ENCODE measurements around the gene ABCE1.

The ABCE1 gene

DNA sequence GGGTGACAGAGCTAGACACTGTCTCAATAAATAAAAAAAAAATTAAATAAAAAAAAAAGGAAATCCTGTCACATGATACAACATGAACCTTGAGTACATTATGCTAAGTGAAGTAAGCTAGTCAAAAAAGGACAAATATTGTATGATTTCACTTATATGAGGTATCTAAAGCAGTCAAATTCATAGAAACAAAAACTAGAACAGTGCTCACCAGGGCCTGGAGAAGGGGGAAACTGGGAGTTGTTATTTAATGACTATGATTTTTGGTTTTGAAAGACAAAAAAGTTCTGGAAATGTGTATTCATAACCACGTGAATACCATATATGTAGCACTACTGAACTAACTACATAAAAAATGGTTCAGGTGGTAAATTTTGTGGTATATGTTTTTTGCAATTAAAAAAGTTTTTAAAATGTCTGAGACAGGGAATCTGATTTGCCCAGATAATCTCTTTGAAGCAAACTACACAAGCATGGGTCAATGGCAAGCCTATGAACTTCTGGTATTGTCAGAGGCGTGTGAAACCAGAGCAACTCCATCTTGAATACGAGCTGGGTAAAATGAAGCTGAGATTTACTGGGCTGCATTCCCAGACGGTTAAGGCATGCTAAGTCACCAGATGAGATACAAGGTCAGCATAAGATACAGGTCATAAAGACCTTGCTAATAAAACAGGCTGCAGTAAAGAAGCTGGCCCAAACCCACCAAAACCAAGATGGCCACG lies 42.4 kb upstream of the ABCE1 start:
- no peak overlapping the region for H3K27ac ChIP-seq (ENCODE audit: low read depth, low read length)
- TF ChIP-seq, protein P1, sequence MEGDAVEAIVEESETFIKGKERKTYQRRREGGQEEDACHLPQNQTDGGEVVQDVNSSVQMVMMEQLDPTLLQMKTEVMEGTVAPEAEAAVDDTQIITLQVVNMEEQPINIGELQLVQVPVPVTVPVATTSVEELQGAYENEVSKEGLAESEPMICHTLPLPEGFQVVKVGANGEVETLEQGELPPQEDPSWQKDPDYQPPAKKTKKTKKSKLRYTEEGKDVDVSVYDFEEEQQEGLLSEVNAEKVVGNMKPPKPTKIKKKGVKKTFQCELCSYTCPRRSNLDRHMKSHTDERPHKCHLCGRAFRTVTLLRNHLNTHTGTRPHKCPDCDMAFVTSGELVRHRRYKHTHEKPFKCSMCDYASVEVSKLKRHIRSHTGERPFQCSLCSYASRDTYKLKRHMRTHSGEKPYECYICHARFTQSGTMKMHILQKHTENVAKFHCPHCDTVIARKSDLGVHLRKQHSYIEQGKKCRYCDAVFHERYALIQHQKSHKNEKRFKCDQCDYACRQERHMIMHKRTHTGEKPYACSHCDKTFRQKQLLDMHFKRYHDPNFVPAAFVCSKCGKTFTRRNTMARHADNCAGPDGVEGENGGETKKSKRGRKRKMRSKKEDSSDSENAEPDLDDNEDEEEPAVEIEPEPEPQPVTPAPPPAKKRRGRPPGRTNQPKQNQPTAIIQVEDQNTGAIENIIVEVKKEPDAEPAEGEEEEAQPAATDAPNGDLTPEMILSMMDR (IDR thresholded peaks at IDR 0.05; ENCODE audit: low read depth, low read length, poor library complexity, severe bottlenecking) = no peak
- no peak for TF ChIP-seq EZH2phosphoT487 (IDR thresholded peaks at IDR 0.05; ENCODE audit: borderline replicate concordance, low read length)
- H3K9me2 ChIP-seq (replicated peaks; ENCODE audit: control insufficient read depth, low read length) = no peaks in the 10 kb centered on the region
- H3K4me1 ChIP-seq (ENCODE audit: control insufficient read depth, low read length) = no peaks in the 10 kb centered on the region
- H3K36me3 ChIP-seq (ENCODE audit: control insufficient read depth, low read length) = no peaks in the 10 kb centered on the region; the same call in none of the 2 replicates
- H3K4me2 ChIP-seq (ENCODE audit: low read length) = no peak overlapping the region
- H3K27me3 ChIP-seq (ENCODE audit: control insufficient read depth, low read length) = no peaks in the 10 kb centered on the region
- H3K9me3 ChIP-seq (ENCODE audit: control insufficient read depth, insufficient read depth, low read length) = no peaks in the 10 kb centered on the region
- no peaks in the 10 kb centered on the region for H4K20me1 ChIP-seq (ENCODE audit: control insufficient read depth, insufficient read depth, low read depth, low read length)
- H3F3A ChIP-seq (ENCODE audit: control insufficient read depth, insufficient read depth) = no peaks in the 10 kb centered on the region
- H3K4me3 ChIP-seq (ENCODE audit: low read length) = no peak overlapping the region
- no peaks in the 10 kb centered on the region; the same call in 1 of the 2 replicates for H3K79me2 ChIP-seq (ENCODE audit: control insufficient read depth, low read length)

DNA sequence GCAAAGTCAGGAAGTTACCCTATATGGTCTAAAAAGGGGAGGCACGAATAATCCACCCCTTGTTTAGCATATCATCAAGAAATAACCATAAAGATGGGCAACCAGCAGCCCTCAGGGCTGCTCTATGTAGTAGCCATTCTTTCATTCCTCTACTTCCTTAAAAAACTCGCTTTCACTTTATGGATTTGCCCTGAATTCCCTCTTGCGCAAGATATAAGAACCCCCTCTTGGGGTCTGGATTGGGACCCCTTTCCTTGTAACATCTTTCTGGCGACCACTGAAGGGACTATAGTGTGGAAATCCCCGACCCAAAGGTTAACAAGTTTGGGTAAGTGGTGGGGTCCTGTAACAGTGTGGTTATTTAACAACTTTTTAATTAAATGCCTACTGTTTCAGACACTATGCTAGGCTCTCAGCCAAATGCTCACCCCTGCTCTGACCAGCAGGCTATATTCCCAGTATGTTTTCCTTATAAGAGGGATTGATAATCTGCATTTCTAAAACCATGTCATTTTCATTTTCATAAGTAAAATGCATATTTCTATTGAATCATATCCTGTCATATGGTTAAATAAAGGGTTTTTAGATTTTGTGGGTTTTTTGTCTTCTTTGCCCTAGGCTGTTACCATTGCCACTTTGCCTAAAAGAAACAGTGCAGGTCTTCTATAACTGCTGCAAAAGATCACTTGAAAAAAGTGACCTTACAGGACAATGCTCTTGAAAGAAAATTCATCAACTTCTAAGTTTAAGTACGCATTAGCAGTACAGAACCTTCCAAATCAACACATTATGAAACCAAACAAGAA lies 41.6 kb upstream of the ABCE1 start:
- H3K27me3 ChIP-seq (ENCODE audit: control insufficient read depth, low read length) = no peaks in the 10 kb centered on the region
- H3K27ac ChIP-seq (ENCODE audit: low read depth, low read length) = no peak overlapping the region
- TF ChIP-seq, protein P1 (IDR thresholded peaks at IDR 0.05; ENCODE audit: low read depth, low read length, poor library complexity, severe bottlenecking) = no peak
- no peak for TF ChIP-seq EZH2phosphoT487 (IDR thresholded peaks at IDR 0.05; ENCODE audit: borderline replicate concordance, low read length)
- no peak overlapping the region for H3K4me3 ChIP-seq (ENCODE audit: low read length)
- no peaks in the 10 kb centered on the region; the same call in 1 of the 2 replicates for H3K79me2 ChIP-seq (ENCODE audit: control insufficient read depth, low read length)
- H3F3A ChIP-seq (ENCODE audit: control insufficient read depth, insufficient read depth) = no peaks in the 10 kb centered on the region
- no peaks in the 10 kb centered on the region; the same call in none of the 2 replicates for H3K36me3 ChIP-seq (ENCODE audit: control insufficient read depth, low read length)
- H3K9me2 ChIP-seq (replicated peaks; ENCODE audit: control insufficient read depth, low read length) = no peaks in the 10 kb centered on the region
- H3K4me2 ChIP-seq (ENCODE audit: low read length) = no peak overlapping the region
- no peaks in the 10 kb centered on the region for H4K20me1 ChIP-seq (ENCODE audit: control insufficient read depth, insufficient read depth, low read depth, low read length)
- no peaks in the 10 kb centered on the region for H3K9me3 ChIP-seq (ENCODE audit: control insufficient read depth, insufficient read depth, low read length)
- H3K4me1 ChIP-seq (ENCODE audit: control insufficient read depth, low read length) = no peaks in the 10 kb centered on the region

DNA sequence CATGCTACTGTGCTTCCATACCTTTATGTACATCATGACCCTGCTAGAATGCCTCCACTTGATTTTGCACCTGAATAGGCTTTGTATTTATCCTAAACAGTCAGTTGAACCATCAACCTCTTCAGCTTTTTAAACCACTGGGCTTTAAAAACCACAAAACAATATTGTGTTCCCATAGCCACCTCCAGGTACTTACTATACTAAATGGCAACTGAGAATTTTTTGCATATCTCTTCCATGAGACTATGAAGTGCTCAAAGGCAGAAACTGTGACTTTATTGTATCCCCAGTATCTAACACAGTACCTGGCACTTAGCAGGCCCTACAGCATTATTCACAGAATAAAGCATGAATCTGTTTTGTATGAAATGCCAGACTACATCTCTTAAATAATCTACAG lies 39.9 kb upstream of the ABCE1 start:
- Histone ChIP-seq H3K4me2 (ENCODE audit: low read length) (no peak overlapping the region), H3F3A (ENCODE audit: control insufficient read depth, insufficient read depth) (0 out of 2 replicates have a peak, but pooled peaks cover 2% of the 10 kb centered on the region), H3K27me3 (ENCODE audit: control insufficient read depth, low read length) (no peaks in the 10 kb centered on the region), H3K79me2 (ENCODE audit: control insufficient read depth, low read length) (no peaks in the 10 kb centered on the region; the same call in 1 of the 2 replicates), H3K9me3 (ENCODE audit: control insufficient read depth, insufficient read depth, low read length) (no peaks in the 10 kb centered on the region), H3K9me2 (replicated peaks; ENCODE audit: control insufficient read depth, low read length) (no peaks in the 10 kb centered on the region), H3K4me3 (ENCODE audit: low read length) (no peak overlapping the region), H3K27ac (ENCODE audit: low read depth, low read length) (no peak overlapping the region), H4K20me1 (ENCODE audit: control insufficient read depth, insufficient read depth, low read depth, low read length) (0 out of 2 replicates have a peak, but pooled peaks cover 3% of the 10 kb centered on the region), H3K36me3 (ENCODE audit: control insufficient read depth, low read length) (peaks cover 2% of the 10 kb centered on the region), H3K4me1 (ENCODE audit: control insufficient read depth, low read length) (no peaks in the 10 kb centered on the region)
- TF ChIP-seq, protein P1 (IDR thresholded peaks at IDR 0.05; ENCODE audit: low read depth, low read length, poor library complexity, severe bottlenecking) = no peak
- TF ChIP-seq EZH2phosphoT487 (IDR thresholded peaks at IDR 0.05; ENCODE audit: borderline replicate concordance, low read length) = no peak

Data from DOHH2 (cell line).